ENCODE measurements around the gene IFRD1.
"Not testable (repeated sequence)": the region's sequence is repeated elsewhere in the genome, so short reads cannot be mapped to it uniquely, and the experiment has no call there.

Gene IFRD1

DNA sequence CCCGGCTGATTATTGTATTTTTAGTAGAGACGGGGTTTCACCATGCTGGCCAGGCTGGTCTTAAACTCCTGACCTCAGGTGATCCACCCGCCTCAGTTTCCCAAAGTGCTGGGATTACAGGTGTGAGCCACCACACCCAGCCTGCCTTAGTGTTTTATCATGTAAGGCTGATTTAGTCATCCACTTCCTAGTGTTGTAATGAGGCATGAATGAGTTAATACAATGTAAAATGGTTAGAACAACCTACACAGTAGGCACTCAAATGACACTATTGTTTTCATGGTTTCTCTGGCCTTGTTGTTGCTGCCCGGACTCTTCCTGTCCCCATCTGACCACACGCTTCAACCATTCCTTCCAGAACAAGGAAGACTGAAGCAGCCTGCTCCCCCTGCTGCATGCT, 66.2 kb downstream of the IFRD1 start:
- DNase-seq (ENCODE audit: low read depth, low spot score) = not testable (repeated sequence)

DNA sequence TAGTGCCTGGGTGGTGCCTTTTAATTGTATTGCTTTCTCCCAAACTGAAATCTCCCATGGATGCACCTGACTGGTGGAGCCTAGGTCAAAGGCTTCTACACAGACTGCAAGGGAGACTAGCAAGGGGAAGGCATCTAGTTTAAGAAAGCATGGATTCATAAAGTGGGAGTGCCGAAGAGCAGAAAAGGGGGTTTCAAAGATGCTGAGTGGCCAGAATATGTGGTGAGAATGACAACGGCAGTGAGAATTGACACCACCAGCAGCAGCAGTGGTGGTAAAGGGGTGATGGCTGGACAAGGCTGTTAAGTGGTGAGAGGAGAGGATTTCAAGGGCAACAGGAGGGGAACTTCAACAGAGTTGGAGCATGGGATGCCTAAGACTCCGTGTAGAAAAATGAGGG, 67.2 kb downstream of the IFRD1 start:
- DNase-seq (ENCODE audit: low read depth, low spot score) = no peak

DNA sequence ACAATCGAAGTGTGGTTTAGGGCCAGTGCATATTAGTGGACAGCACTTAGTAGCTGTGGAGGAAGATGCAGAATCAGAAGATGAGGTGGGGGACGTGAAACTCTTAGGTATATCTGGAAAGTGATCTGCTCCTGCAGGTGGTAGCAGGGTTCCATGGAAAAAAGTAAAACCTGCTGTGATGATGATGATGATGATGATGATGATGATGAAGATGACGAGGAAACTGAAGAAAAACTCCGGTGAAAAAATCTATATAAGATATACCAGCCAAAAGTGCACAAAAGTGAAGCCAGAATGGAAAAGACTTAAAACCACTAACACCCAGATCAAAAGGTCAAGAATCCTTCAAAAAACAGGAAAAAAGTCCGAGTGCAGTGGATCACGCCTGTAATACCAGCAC, 70.5 kb downstream of the IFRD1 start:
- DNase-seq (ENCODE audit: low read depth, low spot score) = no peak

DNA sequence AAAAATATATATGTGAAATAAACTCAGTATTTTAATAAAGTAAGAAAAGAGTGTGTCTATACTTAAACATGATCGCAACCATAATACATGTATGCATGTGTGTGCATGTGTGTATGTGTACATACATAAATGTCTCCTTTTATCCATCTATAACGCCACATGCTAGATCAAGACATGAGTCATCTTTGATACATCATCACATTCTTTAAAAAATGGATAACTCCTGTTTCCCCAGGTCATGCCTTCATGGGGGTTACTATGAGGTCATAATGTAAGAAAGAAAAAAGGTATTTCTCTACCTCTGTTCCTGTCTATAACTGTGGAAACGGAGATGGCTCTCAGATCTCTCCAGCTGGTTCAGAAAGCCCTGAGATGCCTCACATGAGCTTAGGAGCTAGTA, 71.7 kb downstream of the IFRD1 start:
- no peak for DNase-seq (ENCODE audit: low read depth, low spot score)

DNA sequence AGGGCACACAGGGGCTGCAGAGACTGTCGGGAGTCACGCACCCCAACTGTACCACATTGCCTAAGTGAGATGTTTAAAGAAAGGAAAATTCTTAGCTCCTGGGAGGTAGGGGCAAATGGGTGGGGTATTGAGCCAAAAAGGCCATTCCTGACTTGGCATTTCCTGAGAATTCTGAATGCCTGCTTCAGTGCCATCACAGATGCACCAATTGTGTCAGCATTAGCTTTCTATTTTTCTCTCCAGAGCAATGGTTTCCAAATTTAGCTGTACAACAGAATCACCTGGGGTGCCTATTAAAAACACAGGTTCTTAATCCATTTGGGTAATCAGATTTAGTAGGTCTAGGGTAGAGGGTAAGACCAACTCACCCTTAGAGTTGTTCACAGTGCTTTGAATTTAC, 73.6 kb downstream of the IFRD1 start:
- no peak for DNase-seq (ENCODE audit: low read depth, low spot score)
